GM18511 (cell line): ENCODE results near the gene CKS1B.

ENCODE experiments used
- ATAC-seq: cut with Tn5 transposase; IDR thresholded peaks from one replicate; pipeline ENCODE4 v1.9.1; 2021; ENCODE audit warnings: mild to moderate bottlenecking, moderate library complexity; ENCODE audit not compliant: unreplicated experiment

The CKS1B gene

GRCh38 chr1:154974102-154974807 lies at the start of gene CKS1B:
Gene CKS1B, plus strand, starts transcription at chr1:154974681. Its CDS starts 65 bp downstream, at chr1:154974746.
- ATAC-seq: peak; percentile 82

GRCh38 chr1:154925335-154926170 lies 48.9 kb upstream of the CKS1B start:
- ATAC-seq: no peak

GRCh38 chr1:154926201-154926600 lies 48.3 kb upstream of the CKS1B start:
- ATAC-seq: no peak

DNA sequence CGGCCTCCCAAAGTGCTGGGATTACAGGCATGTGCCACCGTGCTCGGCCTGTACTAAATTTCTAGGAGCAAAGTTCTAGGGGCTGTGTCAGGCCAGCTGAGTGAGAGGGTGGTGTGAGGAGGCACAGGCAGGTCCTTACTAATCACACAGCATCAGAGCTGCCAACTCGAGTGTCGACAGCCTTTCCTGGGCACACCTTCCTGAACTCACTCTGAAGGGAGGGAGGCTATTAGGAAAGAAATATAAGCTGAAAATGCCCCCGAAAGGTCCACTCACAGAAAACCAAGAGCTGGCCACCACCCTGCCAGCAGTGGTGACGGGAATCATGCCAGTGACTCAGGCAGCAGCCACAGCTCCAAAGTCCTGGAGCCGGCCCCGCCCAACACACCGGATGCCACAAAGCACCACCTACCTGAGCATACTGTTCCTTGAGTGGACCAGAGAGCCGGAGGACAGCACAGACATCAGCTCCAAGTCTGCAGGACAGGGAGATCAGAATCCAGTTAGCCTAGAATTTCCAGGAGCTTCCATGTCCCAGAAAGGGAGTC lies 42.5 kb upstream of the CKS1B start:
- no peak for ATAC-seq

DNA sequence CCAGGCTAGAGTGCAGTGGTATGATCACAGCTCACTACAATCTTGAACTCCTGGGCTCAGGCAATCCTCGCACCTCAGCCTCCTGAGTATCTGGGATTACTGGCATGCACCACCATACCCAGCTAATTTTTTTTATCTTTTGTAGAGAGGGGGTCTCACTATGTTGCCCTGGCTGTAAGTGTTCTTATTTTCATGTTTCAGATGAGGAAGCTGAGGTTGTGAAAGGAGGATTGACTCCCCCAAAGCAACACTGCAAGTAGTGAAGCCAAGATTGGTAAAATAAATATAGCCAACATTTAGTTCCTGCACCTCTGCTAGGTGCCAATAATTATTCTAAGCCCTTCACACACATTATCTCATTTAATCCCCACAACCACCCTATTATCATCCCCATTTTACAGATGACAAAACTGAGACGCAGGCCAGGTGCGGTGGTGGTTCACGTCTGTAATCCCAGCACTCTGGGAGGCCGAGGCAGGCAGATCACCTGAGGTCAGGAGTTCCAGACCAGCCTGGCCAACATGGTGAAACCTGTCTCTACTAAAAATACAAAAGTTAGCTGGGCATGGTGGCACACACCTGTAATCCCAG lies 40.0 kb upstream of the CKS1B start:
- no peak for ATAC-seq

GRCh38 chr1:154935749-154936554 lies 38.5 kb upstream of the CKS1B start:
- no peak for ATAC-seq

- ATAC-seq: peak; percentile 85
Measured at GRCh38 chr1:154936555-154937084, 37.9 kb upstream of the CKS1B start, which contains the start of gene PMVK. Gene PMVK, minus strand, starts transcription at chr1:154936719. Its CDS starts 34 bp downstream, at chr1:154936685.

- peak; percentile 71 for ATAC-seq
Measured at GRCh38 chr1:154937085-154937987, 37.1 kb upstream of the CKS1B start.

GRCh38 chr1:154937988-154938386 lies 36.5 kb upstream of the CKS1B start:
- ATAC-seq: no peak

DNA sequence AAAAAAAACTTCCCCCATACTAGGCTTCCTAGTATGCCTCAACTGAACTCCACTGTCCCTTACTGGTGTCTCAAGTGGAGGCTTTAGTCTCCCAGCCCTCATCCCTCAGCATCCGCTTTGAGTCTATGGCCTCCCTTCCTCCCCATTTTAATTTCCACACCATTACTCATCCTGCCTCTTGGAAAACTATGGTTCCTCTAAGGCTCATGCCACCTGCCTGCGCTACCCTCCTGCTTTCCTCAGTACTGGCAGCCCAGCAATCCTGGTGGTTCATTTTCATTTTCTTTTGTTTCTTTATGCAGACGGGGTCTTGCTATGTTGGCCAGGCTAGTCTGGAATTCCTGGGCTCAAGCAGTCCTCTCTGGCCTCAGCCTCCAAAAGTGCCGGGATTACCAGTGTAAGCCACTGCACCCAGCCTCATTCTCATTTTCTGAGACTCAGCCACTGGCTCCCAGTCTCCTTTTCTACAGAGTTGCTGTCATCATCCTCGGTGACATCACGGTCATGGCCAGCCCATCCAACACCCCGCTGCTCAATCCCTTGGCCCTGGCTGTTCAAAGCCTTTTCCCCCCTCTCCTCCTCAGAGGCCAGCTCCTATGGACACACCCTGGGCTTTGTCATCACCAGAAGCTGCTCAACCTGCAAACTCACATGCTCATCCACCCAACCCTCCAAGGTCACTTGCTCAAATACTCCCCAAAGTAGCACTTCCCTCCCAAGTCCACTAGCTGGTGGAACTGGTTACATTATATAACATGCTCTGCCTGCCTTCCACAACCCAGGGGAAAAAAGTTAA lies 35.7 kb upstream of the CKS1B start:
- no peak for ATAC-seq

DNA sequence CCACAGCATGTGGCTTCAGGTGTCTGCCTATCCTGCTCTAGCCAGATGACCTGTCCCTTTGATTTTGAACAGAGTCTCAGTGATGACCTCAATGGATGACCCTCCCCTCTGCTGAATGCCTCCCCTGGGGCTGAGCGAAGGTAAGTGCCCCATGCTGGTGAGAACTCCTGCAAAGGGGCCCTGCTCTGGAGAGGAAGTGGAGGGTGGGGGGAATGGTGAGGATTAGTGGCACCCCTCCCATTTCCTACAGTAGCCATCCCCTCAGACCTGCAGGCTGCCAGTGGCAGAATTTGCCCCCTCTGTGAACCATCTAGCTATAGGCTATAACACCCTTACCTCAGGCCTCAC lies 34.3 kb upstream of the CKS1B start:
- no peak for ATAC-seq

DNA sequence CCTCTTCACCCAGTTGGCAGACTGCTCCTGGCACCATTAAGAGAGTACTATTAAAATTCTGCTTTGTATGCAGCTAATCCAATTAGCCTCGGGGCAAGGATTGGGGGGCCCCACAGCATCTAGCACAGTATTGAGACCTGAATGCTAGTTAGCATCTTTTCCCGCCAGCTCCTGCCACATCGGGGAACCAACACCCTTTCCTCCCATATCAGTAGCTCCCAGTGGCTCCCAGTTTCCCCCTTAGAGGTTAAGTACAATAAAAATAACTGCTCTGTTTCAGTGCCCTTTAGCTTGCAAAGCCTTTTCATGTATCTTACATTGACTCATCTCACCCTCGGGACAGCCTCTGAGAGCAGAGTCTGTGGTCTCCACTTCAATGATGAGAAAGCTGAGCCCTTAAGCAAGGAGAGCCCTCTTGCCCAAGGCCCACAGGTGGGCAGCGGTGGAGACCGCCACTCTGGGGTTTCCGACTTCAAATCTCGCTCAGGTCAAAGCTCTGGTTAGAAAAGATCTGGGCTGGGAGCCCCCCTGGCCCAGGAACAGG lies 33.8 kb upstream of the CKS1B start:
- ATAC-seq: no peak

GRCh38 chr1:154941333-154942013 lies 33.0 kb upstream of the CKS1B start:
- ATAC-seq: no peak

GRCh38 chr1:154943649-154944400 lies 30.7 kb upstream of the CKS1B start:
- no peak for ATAC-seq

DNA sequence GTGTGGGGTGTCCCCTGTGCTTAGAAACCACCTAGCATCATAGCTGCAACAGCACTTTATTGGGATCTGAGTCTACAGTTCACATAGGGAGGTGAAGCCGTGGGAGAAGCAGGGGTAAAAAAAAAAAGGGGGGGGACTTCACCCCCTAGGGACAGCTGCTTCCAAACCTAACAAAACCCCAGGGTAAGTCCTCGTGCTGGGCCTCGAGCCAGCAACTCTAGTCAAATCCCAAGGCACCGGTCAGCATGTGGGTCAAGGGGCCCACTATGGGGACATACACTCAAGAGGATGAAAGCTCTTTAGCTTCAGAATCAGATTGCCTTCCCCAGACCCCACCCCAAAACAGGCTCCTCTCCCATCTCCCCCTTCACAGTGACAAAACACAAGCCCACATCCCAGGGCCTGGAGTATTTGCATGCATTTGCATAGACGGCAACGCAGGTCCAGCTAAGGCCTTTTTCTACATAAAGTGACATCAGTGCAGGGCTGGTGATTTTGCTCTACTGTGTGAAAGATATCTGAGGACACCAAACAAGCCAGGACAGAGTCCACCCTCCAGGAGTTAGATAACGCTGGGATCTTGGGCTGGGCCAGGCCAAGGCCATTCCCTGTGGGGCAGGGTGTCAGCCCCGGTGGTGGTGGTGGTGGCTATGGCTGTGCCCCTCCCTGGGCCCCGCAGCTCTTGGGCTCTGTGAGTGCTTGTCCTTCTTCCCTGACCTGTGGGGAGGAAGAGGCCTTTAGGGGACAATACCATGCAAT lies 29.9 kb upstream of the CKS1B start:
- ATAC-seq: no peak
